ENCODE results near the gene LENG1. TPM values are rescaled to one million over a fixed set of nuclear protein-coding genes. Genes with fewer than 3 reads are reported as not detected.

The LENG1 gene
- total RNA-seq, 1 donor from 2014 or later: 7.3 TPM

DNA sequence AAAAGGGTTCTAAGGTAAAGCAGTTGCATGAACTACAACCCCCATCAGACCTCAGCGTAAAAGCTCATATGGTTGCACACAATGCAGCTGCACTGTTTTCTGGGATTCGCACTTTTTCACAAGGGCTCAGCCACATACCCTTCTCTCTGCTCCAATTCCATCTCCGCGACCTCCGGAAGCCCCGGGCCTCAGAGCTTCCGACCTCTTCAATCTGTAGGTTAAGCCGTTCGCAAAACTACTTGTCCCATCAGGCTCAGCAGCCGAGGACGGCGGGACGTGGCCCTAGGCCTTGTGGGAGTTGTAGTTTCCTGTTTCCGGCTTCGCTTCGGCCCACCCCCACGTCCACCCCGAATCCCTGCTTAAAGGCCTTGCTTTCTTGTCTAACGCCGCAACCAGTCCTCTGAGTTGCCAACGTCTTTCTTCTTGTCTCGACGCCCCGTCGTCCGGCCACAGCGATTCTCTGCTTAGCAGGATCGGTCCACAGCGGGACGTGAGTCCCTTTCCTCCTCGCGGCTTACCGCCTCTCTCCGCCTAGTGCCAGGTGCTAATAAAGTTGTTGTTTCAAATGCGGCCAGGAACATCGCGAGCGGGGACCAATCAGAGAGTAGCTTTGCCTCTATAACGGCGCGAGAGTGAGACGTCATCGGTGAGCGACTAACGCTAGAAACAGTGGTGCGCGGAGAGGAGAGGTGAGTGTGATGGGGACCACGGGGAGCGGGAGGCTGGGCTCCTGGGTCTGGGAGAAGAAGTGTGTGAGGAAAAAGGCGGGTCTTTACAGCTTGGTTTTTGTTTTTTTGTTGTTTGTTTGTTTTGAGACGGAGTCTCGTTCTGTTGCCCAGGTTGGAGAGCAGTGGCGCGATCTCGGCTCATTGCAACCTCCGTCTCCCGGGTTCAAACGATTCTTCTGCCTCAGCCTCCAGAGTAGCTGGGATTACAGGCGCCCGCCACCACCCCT is 44.1 kb downstream of the LENG1 start, which contains the start of the genes PRPF31 and TFPT:
Gene PRPF31 (plus strand): TSS at position 646 of the 955 bp plus-strand sequence. CDS start 2,525 bp downstream, outside the sequence.
Gene TFPT (minus strand): TSS at position 549 of the 955 bp plus-strand sequence. CDS start 388 bp downstream, at position 161.
- H3K27me3 ChIP-seq (ENCODE audit: low read depth): no peaks in the 10 kb centered on the region
- TF ChIP-seq, protein P1, sequence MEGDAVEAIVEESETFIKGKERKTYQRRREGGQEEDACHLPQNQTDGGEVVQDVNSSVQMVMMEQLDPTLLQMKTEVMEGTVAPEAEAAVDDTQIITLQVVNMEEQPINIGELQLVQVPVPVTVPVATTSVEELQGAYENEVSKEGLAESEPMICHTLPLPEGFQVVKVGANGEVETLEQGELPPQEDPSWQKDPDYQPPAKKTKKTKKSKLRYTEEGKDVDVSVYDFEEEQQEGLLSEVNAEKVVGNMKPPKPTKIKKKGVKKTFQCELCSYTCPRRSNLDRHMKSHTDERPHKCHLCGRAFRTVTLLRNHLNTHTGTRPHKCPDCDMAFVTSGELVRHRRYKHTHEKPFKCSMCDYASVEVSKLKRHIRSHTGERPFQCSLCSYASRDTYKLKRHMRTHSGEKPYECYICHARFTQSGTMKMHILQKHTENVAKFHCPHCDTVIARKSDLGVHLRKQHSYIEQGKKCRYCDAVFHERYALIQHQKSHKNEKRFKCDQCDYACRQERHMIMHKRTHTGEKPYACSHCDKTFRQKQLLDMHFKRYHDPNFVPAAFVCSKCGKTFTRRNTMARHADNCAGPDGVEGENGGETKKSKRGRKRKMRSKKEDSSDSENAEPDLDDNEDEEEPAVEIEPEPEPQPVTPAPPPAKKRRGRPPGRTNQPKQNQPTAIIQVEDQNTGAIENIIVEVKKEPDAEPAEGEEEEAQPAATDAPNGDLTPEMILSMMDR (IDR thresholded peaks at IDR 0.05; ENCODE audit: borderline replicate concordance): no peak
- intact Hi-C loops (cut with micrococcal nuclease): no loop called here
- H3K4me1 ChIP-seq: peaks cover 33% of the 10 kb centered on the region
- peak within 1 kb of the TSS; percentile 93 for H3K27ac ChIP-seq (replicated peaks)
- H3K4me3 ChIP-seq: peak within 1 kb of the TSS; percentile 90
- H3K9me3 ChIP-seq (replicated peaks): no peaks in the 10 kb centered on the region
- H3K36me3 ChIP-seq: peaks cover 43% of the 10 kb centered on the region
- peak; percentile 97 for DNase-seq

DNA sequence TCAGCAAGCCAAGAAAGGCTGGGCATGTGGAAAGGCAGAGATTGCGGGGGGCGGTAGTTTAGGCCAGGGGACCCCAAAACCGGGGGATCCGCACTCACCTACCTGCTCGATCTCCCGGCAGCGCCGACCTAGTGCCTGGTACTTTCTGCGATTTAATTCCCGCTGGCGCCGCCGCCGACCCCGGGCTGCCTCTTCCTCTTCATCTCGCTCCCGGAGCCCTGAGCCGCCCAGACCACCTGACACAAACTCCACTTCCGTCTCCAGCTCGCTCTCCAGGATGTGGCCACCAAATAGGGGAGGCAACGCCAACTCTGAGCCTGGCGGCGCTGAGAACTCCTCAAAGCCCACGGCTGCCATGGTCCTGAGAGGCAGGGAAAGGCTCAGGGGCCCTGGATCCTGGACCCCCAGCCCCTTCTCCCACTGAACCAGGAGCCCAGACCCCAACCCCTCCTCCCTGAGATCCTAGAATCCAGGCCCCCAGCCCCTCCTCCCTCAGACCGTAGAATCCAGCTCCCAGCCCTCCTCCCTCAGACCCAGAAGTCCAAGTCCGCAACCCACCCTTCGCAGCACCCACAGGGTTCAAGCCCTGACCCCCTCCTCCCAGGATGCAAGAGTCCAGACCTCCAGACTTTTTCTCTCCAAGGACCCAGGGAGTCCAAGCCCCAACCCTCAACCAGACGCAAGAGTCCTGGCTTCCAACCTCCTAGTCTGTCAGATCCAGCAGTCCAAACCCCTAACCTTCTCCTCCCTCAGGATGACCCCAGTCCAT is 45.0 kb downstream of the LENG1 start:
- no peak for DNase-seq
- TF ChIP-seq, protein P1 (IDR thresholded peaks at IDR 0.05; ENCODE audit: borderline replicate concordance): no peak
- H3K27ac ChIP-seq (replicated peaks): peak overlapping the region; percentile 93
- peaks cover 33% of the 10 kb centered on the region for H3K4me1 ChIP-seq
- H3K36me3 ChIP-seq: peaks cover 43% of the 10 kb centered on the region
- intact Hi-C loops (cut with micrococcal nuclease): no loop called here
- no peaks in the 10 kb centered on the region for H3K27me3 ChIP-seq (ENCODE audit: low read depth)
- no peaks in the 10 kb centered on the region for H3K9me3 ChIP-seq (replicated peaks)
- H3K4me3 ChIP-seq: peak overlapping the region; percentile 90

DNA sequence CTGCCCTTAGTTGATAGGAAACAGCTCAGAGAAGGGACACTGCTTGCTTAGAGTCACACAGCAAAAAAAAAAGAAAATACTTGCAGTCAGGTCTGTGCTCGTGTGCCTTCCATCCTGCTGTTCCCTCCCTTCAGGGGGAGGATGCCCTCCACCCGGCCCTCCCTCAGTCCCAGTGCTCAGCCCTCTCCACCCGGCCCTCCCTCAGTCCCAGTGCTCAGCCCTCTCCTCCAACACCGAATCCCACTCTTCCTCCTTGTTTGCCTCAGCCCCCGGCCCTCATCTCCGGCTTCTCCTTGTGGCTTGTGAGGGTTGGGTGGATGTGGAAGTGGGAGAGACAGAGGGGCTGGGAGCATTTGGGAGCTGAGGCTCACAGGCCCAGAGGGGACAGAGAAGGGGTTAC is 49.9 kb downstream of the LENG1 start:
- H3K27me3 ChIP-seq (ENCODE audit: low read depth): no peaks in the 10 kb centered on the region
- peaks cover 12% of the 10 kb centered on the region for H3K4me1 ChIP-seq
- TF ChIP-seq, protein P1 (IDR thresholded peaks at IDR 0.05; ENCODE audit: borderline replicate concordance): no peak
- H3K36me3 ChIP-seq: peaks cover 77% of the 10 kb centered on the region
- no peak for DNase-seq
- no peak overlapping the region for H3K27ac ChIP-seq (replicated peaks)
- intact Hi-C loops (cut with micrococcal nuclease): no loop called here
- no peaks in the 10 kb centered on the region for H3K9me3 ChIP-seq (replicated peaks)
- no peak overlapping the region for H3K4me3 ChIP-seq

DNA sequence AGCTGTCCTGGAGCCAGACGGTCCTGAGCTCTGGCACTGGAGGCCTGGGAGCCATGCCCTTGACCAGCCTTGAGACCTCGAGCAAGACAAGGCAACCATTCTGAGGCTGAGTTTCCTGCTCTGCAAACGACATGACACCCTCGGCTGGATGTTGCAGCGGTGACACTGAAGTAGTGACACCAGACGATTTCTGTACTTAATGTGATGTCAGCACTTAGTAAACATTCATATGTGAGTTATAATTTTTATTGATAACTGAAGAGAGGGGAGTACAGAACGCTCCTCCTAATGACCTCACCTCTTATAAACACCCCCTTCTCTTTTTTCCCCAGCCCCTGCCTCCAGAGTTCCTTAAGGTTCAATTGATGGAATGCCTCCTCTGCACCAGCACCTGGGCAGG is 51.0 kb downstream of the LENG1 start:
- Histone ChIP-seq H3K4me1 (peaks cover 13% of the 10 kb centered on the region), H3K36me3 (peaks cover 78% of the 10 kb centered on the region), H3K9me3 (replicated peaks) (no peaks in the 10 kb centered on the region), H3K27ac (replicated peaks) (no peak overlapping the region), H3K27me3 (ENCODE audit: low read depth) (no peaks in the 10 kb centered on the region), H3K4me3 (no peak overlapping the region)
- intact Hi-C loops (cut with micrococcal nuclease): no loop called here
- TF ChIP-seq, protein P1 (IDR thresholded peaks at IDR 0.05; ENCODE audit: borderline replicate concordance): no peak
- no peak for DNase-seq

DNA sequence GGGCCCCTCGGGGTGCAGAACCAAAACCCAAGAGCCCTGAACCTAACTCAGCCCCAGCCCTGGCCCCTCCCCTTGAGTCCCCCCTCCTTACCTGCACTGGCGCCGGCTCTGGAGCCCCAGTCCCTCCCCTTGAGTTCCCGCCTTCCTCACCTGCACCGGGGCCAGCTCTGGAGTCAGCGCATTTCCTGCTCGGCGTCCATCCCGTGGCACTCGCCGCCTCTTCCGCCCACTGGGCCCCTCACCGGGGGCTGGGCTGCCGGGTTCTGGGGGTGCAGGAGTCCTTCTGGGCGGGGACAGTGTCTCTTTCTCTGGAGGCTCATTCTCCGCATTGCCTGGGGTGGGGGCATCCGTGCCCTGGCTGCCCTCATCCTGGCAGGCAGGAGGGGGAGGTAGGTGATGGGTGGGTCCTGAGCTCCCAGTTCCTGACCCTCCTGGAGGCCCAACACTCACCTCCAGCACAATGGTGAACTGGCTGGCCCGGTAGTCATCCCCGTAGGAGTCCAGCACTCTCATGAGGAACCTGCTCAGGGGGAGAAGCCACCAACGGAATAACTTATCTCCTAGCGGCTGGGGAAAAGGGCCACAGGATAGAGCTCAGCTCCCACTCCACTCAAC is 51.5 kb downstream of the LENG1 start:
- DNase-seq: no peak
- TF ChIP-seq, protein P1 (IDR thresholded peaks at IDR 0.05; ENCODE audit: borderline replicate concordance): no peak
- Histone ChIP-seq H3K27me3 (ENCODE audit: low read depth) (no peaks in the 10 kb centered on the region), H3K9me3 (replicated peaks) (no peaks in the 10 kb centered on the region), H3K27ac (replicated peaks) (no peak overlapping the region), H3K4me1 (peaks cover 18% of the 10 kb centered on the region), H3K4me3 (no peak overlapping the region), H3K36me3 (peaks cover 78% of the 10 kb centered on the region)
- intact Hi-C loops (cut with micrococcal nuclease): no loop called here

All from left ventricle myocardium inferior (tissue), 1 donor.